Brain microvascular endothelial cell (primary cell): ENCODE results near the gene INTS12.
"Not testable (repeated sequence)": the region's sequence is repeated elsewhere in the genome, so short reads cannot be mapped to it uniquely, and the experiment has no call there.

Experiments
- DNase-seq: peaks from one replicate; pipeline ENCODE4 v3.0.0-alpha.2; 2020
- H3K27ac ChIP-seq: fragments of 250-450 bp; sonication (Bioruptor Pico); 2 replicates; pipeline ENCODE4 v1.5.1; 2020; ENCODE audit warnings: mild to moderate bottlenecking, moderate library complexity
- H3K27me3 ChIP-seq: fragments of 250-450 bp; sonication (Bioruptor Pico); replicated peaks from 2 replicates; pipeline ENCODE4 v1.5.1; 2020; ENCODE audit warnings: mild to moderate bottlenecking
- H3K36me3 ChIP-seq: fragments of 250-450 bp; sonication (Bioruptor Pico); replicated peaks from 2 replicates; pipeline ENCODE4 v1.5.1; 2020; ENCODE audit warnings: mild to moderate bottlenecking
- H3K4me3 ChIP-seq: 2 replicates; pipeline ENCODE4 v1.5.1; 2011; ENCODE audit warnings: low read depth, mild to moderate bottlenecking, control low read depth, low read length, moderate library complexity
- in situ Hi-C: cut with HindIII; loops from 2 replicates; pipeline ENCODE4 v1.10.0; 2017; ENCODE audit warnings: low sequenced_read_pairs, low pct_ligation_motif_present
- TF ChIP-seq, protein P1 (sequence below): IDR thresholded peaks from 2 replicates; pipeline ENCODE4 v1.5.1; 2011; ENCODE audit warnings: low read depth, mild to moderate bottlenecking, moderate library complexity, low read length, control low read depth, inconsistent platforms; ENCODE audit errors: missing control alignments

Gene INTS12

DNA sequence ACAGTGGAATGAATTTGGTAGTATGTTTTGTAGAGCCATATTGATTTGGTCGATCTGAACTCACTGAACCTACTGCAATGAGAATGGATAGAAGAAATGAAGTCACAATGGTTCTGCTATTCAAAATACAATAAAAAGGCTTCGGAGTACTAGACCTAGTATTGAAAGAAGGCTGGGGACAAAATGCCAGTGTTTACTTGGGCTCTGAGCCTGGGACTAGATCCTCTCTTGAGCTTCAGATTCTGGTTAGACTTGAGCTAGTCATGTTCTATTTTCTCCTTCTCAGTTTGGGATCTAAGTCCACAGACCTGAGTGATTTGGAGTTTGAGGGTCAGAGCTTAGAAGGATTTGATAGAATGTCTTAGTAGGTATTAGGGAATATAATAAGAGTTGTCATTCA lies 9.9 kb downstream of the INTS12 start:
- in situ Hi-C loops = no loop called here
- H3K36me3 ChIP-seq = peaks cover 19% of the 10 kb centered on the region
- TF ChIP-seq, protein P1, sequence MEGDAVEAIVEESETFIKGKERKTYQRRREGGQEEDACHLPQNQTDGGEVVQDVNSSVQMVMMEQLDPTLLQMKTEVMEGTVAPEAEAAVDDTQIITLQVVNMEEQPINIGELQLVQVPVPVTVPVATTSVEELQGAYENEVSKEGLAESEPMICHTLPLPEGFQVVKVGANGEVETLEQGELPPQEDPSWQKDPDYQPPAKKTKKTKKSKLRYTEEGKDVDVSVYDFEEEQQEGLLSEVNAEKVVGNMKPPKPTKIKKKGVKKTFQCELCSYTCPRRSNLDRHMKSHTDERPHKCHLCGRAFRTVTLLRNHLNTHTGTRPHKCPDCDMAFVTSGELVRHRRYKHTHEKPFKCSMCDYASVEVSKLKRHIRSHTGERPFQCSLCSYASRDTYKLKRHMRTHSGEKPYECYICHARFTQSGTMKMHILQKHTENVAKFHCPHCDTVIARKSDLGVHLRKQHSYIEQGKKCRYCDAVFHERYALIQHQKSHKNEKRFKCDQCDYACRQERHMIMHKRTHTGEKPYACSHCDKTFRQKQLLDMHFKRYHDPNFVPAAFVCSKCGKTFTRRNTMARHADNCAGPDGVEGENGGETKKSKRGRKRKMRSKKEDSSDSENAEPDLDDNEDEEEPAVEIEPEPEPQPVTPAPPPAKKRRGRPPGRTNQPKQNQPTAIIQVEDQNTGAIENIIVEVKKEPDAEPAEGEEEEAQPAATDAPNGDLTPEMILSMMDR = no peak

DNA sequence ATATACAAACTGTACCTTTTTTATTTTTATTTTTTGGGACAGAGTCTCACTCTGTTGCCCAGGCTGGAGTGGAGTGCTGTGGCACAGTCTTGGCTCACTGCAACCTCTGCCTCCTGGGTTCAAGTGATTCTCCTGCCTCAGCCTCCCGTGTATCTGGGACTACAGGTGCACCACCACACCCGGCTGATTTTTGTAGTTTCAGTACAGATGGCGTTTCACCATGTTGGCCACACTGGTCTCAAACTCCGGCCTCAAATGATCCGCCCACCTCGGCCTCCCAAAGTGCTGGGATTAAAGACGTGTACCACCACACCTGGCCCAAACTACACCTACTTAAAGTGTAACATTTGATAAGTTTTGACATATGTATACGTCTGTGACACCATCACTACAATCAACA lies 12.7 kb downstream of the INTS12 start:
- in situ Hi-C loops, H3K27ac ChIP-seq, H3K4me3 ChIP-seq, DNase-seq, H3K27me3 ChIP-seq: not testable (repeated sequence)
- H3K36me3 ChIP-seq = peaks cover 22% of the 10 kb centered on the region

More for the DNA sequence above, 9.9 kb downstream of the INTS12 start:
- DNase-seq = no peak
- Histone ChIP-seq H3K27ac (no peak overlapping the region), H3K4me3 (no peak overlapping the region), H3K27me3 (no peaks in the 10 kb centered on the region)

DNA sequence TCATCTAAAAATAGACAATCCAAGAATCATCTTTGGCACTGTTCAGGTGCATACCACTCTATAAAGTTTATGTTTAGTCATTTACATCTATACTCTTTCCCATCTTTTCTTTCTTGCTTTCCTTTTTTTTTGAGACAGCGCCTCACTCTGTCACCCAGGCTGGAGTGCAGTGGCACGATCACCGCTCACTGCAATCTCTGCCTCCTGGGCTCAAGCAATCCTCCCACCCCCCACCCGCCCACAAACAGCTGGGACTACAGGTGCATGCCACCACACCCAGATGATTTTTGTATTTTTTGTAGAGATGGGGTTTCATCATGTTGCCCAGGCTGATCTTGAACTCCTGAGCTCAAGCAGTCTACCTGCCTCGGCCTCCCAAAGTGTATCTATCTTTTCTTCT lies 13.7 kb downstream of the INTS12 start:
- in situ Hi-C loops, H3K27ac ChIP-seq, H3K4me3 ChIP-seq, H3K27me3 ChIP-seq, DNase-seq: not testable (repeated sequence)
- H3K36me3 ChIP-seq = peaks cover 22% of the 10 kb centered on the region

DNA sequence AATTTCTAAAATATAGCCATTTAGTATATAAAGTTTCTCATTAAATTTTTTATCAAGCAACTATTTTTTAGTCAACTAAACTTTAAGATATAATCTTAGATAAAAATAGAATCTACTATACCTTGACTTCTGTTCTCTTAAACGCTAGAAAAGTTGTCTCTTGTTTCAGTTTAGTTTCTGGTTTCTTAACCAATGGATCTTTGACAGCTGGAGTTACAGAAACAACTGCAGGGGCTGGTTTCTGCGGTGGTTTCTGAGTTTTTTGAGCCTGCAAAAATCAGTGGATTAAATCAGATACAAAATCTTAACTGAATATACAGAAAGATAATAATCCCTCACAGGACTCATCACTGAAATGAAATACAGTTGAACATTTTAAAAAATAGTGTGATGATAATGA lies 21.9 kb downstream of the INTS12 start:
- no peak for DNase-seq
- Histone ChIP-seq H3K4me3 (no peak overlapping the region), H3K27ac (no peak overlapping the region), H3K27me3 (no peaks in the 10 kb centered on the region), H3K36me3 (peaks cover 16% of the 10 kb centered on the region)
- in situ Hi-C loops = no loop called here
- TF ChIP-seq, protein P1 = no peak

DNA sequence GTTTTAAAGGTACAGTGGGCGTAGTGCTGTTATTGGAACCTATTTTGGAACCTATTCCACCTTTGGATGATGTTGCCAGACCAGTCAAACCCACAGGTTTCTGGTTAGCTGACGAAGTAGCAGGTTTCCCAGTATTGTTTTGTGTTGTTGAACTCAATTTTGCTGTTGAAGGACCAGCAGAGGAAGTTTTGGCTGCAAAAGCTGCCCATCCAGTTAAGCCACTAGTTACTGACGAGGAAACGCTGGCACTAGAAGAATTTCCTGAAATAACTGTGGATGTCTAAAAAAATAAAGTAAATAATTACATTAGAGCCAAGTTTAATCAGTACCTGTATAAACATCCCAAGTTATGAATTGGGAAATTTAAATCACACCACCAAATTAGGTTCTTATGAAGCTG lies 25.5 kb downstream of the INTS12 start:
- H3K36me3 ChIP-seq = peaks cover 10% of the 10 kb centered on the region
- H3K27ac ChIP-seq = no peak overlapping the region
- in situ Hi-C loops = no loop called here
- no peak for DNase-seq
- H3K4me3 ChIP-seq = no peak overlapping the region
- H3K27me3 ChIP-seq = no peaks in the 10 kb centered on the region
- TF ChIP-seq, protein P1 = no peak

DNA sequence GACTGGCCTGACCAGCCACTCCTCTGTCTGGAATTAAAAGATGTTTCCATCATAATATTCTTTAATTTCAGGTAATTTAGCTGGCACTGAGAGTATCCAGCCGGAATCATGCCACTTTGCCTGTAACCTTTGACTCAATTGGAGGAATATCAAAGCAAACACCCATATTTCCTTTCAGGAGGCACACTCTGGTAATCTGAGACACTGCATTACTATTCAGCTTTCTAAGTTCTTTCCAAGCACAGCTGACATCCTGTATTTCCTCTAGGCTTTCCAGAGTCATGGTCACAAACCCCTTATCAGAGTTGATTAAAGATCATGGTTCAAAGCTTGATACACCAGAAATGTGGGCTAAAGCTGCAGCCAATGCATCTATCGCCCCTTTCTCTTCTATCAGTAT lies 29.3 kb downstream of the INTS12 start:
- Histone ChIP-seq H3K36me3 (peaks cover 4% of the 10 kb centered on the region), H3K27ac (no peak overlapping the region), H3K4me3 (no peak overlapping the region), H3K27me3 (no peaks in the 10 kb centered on the region)
- TF ChIP-seq, protein P1 = no peak
- in situ Hi-C loops = no loop called here
- no peak for DNase-seq

DNA sequence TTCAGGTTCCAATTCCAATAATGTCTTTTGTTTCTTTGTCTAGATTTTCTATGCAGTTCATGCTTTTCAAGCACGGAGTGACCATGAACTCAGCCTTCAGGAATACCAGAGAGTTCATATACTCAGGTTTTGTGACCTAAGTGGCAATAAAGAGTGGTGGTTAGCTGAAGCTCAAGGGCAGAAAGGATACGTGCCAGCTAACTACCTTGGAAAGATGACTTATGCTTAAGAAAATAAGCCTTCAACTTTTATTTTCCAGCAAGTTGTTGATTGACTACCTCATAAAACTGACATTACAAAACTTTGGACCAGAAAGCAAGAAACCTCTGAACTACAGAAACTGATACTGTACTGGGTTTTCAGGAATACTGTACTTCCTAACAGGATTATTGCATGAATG lies 30.8 kb downstream of the INTS12 start:
- in situ Hi-C loops = no loop called here
- H3K4me3 ChIP-seq = no peak overlapping the region
- H3K36me3 ChIP-seq = peaks cover under 1% of the 10 kb centered on the region
- TF ChIP-seq, protein P1 = no peak
- no peaks in the 10 kb centered on the region for H3K27me3 ChIP-seq
- no peak for DNase-seq
- H3K27ac ChIP-seq = no peak overlapping the region
